Measurements from ENCODE around the gene NEU2. TPM values are rescaled to one million over a fixed set of nuclear protein-coding genes. Genes with fewer than 3 reads are reported as not detected.
A peak's percentile ranks its signal among the peaks of the same experiment; 100 is the strongest.

The NEU2 gene
- total RNA-seq, 1 experiment from 2014 or later: not detected

DNA sequence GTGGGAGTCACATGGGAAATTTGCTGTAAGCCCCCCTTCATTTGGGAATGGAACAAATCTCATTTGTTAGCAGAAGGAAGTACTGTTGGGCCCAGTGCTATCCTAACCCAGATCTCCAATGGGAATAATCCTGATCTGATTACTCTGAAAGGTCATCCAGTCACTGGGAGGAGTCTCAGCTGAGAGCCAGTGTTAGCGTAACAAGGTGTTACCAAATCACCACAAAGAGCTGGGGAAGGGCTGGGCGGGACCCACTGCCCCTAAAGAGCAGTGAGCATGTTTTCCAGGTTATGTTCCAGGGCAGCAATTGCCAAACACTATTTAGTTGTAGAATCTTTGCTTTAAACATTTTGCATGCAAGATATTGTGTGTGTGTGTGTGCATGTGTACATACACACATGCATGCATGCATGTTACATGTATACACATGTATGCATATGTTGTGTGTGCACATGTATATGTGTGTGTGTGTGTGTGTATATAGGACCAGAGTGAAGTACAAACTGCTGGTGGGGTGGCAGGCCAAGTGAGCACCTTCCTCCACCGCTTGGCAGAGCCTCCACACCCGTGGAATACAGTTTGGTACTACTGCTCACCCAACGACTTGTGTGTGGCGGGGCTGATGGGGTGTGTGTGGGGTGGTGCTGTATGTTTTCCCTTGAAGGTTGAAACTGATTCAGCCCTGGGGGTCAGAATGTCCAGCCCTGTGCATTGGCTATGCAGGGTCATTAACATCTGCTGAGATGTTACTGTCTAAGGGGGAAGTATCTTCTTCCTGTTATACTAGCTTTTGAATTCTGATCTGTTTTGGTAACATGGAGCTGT lies 42.9 kb downstream of the NEU2 start:
- DNase-seq (ENCODE audit: low read depth): no peak

DNA sequence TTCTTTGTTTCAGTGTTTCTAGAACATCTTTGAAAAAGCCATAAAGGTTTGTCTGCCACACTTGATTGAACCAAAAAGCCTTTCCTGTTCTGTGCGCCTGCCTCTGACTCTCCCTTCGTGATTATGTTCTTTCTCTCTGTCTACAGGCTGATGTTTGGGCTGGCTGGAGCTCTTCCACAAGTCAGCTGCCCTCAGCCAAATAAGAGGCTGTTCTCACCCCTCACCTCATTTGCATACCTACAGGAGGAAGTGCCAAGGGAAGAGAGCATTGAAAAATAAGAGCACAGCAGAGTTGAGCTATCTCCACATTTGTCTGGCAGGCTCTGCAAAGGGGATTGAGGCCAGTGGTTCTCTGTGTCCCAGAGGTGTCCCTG lies 43.5 kb downstream of the NEU2 start:
- DNase-seq (ENCODE audit: low read depth): no peak

DNA sequence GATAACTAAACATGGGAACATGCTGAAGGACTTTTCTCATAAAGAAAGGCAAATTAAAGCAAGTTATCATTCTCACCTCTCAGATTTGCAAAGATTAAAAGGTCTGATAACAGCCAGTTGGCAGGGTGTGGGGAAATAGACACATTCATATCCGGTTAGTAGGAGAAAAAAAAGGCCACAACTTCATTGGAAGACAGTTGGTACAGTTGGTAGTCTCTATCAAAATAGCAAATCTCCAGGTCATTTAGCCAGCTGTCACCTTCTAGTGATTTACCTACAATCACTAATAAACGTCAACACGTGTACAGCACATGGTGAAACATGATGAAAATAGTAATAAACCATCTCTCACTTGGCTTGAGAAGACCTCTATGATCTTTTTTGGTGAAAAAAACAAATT lies 44.3 kb downstream of the NEU2 start:
- DNase-seq (ENCODE audit: low read depth): peak; percentile 24

DNA sequence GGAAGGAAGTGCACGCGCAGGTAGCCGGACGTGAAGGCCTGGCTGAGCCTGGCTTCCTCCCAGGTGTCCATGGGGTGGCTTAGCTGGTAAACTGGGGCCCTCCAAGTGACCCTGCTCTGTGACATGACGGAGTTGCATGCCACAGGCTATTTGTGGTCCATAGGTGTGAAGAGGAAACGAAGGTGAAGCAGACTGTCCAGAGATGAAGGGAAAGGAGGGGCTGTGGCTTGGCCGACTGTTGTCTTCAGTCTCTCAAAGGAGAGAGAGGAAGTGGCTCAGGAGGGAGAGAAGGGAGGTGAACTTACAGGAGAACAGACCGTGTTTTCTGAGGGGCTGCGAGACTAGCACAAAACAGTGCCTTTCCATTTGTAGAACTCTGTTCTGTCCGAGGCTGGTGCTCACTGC lies 47.0 kb downstream of the NEU2 start:
- DNase-seq (ENCODE audit: low read depth): no peak

DNA sequence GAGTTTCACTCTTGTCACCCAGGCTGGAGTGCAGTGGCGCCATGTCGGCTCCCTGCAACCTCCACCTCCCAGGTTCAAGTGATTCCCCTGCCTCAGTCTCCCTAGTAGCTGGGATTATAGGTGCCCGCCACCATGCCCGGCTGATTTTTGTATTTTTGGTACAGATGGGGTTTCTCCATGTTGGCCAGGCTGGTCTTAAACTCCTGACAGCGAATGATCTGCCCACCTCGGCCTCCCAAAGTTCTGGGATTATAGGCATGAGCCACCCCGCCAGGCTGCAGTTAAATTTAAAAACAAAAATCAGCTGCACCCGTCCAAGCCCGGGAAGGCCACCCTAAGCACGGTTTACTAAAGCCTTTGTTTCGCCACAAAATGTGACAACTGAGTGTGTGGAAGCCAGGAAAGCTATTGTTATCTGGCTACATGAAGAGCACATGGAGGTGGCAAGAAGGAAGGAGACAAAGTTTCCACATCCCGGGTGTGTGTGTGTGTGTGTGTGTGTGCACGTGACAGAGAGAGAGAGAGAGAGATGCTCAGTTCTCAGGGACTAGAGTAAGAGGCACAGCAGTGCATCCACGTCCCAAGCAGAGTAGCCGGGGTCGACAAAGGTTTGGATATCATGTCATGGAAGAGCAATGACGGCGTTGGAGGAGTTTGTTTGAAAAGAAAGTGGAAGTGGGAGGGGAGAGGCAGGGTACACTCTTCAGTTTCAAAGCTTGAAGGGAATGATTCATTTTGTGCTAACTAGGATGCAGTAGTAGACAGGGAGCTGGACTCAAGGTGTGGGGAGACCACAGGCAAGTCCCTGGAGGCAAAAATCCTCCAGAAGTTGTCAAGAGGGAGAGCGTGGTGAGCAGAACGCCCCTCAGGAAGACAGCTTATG lies 47.7 kb downstream of the NEU2 start:
- no peak for DNase-seq (ENCODE audit: low read depth)

DNA sequence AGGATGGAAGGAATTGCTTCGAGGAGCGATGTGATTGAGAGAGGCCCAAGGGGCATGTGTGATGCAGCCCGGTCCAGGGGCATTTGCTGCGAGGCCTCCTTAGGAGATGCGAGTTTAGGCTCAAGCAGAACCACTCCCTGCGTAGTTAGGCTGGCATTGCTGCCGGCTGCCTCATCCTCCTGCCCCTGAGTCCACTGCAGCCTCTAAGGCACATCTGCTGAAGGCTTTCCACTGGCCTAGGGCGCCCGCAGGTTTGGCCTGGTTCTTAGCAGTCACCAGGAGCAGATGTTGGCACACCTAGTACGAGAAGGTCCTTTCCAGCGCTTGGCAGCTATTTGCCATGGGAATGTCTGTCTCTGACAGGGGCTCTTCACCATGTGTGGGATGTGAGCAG lies 48.4 kb downstream of the NEU2 start:
- DNase-seq (ENCODE audit: low read depth): no peak

DNA sequence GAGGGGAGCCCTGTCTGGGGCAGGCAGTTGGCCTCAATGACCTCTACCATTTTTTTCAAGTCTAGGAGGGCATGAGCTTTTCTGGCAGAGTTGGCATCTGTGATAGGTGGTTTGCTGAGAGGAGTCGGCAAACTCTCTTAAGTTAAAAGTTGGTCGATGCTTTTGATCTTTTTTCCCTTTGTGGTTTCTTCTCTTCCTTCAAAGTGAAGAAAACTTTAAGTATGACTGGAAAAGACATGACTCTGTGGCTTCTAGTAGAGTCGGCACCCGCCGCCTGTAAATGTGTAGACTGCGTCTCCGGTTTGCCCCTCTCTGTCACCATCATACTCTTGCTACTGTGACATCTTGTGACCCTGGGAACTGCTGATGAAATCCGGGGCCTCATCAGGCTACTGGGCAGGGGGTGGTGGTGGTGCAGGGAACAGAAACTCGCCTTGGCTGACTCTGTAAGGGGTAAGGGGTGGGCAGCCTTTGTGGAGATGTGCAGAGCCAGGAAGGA lies 48.8 kb downstream of the NEU2 start:
- DNase-seq (ENCODE audit: low read depth): no peak

DNA sequence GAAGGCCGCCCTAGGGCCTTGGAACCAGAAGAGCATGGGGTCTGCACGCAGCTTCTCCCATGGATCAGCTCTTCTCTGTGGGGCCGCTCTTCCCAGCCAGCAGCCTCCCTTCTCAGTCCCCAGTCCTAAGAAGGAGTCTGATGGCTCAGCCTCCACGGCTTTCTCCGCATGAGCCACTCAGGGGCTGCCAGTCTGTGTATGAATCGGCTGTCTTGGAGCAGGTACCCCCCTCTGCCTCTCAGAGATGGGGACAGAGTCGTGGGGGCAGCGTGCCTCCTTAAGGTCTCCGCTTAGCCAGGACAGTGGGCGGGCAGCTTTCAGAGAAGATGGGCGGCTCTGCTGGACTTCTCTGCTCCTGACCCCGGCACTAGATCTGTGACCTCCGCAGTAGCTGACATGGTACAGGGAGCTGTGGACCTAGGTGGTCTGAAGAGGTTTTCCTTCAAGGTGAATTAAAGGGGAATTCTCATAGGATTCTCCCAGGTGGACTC lies 49.3 kb downstream of the NEU2 start:
- DNase-seq (ENCODE audit: low read depth): no peak

DNA sequence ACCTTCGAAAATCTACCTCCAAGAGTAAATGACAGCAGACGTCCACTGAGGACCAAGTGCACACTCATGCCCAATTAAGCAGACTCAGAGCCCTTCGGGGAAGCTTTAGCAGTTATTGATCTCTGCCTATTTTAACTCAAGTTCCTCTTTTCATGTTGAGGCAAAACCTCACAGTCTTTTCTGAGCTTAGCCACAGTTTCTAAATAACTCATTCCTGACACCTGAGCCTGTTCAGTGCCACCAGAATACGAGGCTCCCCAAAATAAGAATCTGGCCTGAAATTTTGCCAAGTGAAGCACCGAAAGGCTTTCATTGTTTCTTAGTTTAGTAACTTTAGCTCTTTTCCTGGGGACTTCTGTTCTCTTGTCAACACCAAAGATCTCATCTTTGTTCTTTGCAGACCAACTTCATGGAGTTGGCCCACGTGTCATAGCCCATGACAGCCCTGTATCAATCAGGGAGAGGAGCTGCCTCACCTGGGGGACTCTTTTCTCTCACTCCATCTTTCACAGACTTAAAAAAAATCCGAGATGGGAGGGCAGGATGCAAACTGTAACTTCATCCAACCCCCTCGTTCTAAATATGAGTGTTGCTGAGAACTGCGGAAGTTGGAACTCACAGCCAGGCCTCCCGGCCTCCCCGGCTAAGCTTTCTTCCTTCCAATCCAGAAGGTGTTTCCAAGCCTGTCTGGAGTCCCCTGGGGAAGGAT lies 49.9 kb downstream of the NEU2 start:
- DNase-seq (ENCODE audit: low read depth): no peak

DNA sequence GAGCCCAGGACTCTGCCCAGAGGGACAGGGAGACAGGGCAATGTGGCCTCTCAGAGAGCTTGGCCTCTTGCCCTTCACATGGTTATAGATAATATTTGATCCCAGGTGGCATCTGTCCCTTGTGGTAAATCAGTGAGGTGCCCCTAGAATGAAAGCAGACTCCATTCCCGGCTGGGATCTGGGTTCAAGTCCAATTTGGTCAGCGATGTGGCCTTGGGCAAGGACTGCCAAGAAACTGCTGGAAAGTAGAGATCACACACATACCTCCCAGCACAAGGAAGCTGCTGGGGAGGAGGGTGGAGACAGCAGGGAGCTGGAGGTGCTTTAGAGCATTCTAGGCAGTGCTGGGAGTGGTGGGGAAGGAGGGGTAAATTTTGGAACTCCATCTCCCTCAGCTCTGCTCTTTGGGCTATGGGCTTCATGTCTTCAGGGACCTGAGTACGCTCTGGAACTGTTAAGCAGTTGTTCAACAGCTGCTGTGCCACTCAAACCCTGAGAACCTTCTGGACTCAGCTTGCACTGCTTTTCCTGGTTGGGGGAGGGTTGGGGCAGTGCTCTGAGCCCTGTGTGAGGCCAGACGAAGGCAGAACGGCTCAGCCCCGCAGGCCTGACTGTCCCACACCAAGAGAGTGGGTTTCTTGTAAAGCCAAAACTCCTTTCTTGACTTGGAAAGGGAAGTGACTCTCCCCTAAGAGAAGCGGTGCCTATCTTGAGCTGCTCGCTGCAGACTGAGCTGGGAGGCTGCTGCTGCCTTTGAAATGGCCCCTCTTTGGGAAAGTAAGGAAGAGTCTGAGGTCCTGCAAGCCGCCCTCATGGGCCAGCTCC lies 50.7 kb downstream of the NEU2 start:
- DNase-seq (ENCODE audit: low read depth): peak; percentile 79

DNA sequence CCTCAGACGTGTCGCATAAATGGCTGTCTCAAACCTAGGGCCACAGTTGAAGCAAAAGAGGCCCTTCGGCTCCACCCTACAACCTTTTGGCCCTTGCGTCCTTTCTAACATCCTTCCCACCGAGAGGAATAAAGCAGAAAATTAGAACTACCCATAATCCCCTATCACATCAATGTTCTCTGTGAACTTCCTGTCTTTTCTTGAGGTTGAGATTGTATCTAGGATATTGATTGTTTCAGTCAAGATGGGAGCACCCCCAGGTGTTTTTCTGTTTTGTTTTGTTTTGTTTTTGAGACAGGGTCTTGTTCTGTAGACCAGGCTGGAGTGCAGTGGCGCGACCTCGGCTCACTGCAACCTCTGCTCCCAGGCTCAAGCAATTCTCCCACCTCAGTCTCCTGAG lies 51.3 kb downstream of the NEU2 start:
- DNase-seq (ENCODE audit: low read depth): no peak

DNA sequence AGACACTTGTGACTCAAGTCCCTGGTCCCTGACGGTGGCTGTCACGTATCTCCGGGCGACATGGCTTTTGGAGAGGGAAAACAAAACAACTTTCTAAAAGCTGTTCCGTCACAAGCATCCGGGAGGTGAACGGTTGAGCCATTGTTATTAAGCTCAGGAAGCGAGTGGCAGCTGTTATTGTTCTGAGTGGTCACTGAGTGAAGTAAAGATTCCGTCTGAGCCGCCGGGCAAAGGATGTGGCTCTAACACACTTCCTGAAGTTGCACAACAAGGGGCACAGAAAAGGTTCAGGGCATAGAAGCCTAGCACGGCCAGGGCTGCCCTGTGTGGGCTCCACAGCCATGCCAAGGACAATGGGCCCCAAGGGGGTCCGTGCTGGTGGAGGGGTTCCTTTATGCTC lies 52.0 kb downstream of the NEU2 start:
- no peak for DNase-seq (ENCODE audit: low read depth)

Other genes with a start within 250 kb of the NEU2 start
- 0.32 and 0.52 TPM in 2 replicates for gene SNORC, start 162.4 kb upstream of the NEU2 start, total RNA-seq (2014; rRNA removed)
- gene NGEF, start 19.4 kb upstream of the NEU2 start, total RNA-seq (2014; rRNA removed): 0.26 and 0.34 TPM in 2 replicates
- 0.34 and 2.6 TPM in 2 replicates for gene INPP5D, start 27.7 kb downstream of the NEU2 start, total RNA-seq (2014; rRNA removed)
- 34.2 and 39.8 TPM in 2 replicates for gene ATG16L1, start 219.0 kb downstream of the NEU2 start, total RNA-seq (2014; rRNA removed)